Measurements from ENCODE around the gene CEL.

Gene CEL

DNA sequence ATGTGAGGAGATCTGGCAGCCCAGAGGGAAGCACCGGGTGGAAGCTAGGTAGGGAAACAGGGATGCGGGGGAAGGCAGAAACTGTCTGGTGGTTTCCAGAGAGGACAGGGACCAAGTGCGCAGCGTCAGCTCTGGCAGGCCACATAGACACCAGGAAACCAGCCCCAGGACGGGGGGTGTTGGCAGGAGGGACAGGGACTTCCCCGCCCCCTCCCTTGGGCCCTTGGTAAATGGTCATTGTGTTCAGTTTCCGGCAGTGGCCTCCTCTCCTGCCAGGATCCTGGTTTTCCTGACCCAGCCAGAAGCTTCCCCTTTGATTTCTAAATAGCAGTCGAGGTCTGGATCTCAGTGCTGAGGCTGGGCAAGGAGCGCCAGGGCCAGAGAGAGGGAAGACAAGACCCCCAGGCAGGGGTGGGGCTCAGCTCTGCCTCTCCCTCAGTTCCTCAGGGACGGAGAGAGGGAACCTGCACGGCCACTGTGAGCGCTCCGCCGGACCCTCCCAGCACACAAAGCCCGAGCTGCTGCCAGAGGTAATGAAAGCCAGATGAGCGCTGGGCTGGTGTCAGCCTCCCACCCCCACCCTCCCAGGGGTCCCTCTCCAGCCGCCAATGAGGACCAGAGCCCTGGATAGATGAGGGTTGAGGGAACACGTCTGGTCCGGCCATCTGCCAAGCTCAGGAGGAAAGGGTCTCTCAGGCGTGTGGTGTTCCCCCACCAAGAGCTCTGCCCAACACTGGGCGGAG lies 57.5 kb downstream of the CEL start:
- no peak for DNase-seq

DNA sequence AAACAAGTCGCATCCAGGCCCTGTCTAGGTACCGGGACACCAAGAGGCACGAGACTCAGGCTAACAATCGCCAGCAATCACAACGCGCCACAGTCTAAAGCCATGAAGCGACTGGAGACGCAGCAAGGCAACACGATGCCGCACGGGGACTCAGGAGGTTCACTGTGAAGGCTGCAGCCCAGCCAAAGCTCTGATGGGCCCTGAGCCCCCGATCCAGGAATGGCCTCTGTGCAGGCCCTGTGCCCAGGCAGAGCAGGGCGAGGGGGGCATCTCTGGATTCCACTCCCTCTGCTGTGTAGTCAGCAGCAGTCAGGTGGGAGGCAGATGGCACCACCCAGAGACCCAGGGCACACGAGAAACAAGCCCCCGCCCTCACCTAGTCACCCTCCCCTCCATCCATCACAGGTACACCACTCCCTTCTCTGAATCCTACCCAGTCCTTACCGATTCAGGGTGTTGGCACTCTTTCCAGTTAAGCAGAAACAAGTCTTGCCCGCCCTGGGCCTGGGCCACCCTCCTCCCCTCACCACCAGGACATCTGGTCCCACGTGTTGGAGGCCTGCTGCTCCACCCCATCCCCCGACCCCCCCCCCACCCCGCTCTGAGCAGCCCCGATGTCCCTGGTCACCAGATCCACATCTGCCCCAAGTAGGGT lies 58.2 kb downstream of the CEL start:
- no peak for DNase-seq

DNA sequence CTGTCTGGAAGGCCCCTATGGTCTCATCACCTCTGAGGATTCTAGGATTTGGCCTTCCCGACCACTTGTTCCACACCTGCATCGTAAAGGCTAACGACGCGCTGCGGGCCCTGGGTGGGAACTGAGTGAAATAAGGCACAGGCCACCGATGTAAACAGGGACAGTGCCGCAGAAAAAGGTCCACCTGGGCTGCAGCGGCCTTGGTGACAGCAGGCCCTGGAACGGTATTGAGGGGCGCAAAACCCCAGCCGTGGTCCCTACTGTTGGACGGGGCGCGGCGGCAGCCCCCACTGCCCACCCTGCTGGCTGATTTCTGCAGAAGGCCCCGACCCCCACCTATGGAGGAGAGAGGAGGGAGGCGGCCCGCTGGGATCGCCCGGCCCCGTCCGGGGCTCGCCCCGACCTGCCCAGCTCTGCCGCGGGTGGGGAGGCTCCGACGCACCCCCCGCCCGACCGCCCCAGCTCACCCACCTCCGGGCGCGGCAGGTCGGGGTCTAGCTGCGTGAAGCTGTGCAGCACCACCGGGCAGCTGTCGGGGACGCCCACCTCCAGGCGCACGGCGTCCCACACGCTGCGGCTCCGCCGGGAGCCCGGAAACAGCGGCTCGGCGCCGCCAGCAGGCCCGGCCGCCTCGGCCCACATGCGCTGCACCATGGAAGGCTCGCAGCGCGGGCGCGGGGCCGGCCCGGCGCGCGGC lies 58.9 kb downstream of the CEL start:
- no peak for DNase-seq
